Kidney (tissue), 14 donors: Measurements from ENCODE around the gene LTA4H. TPM values are rescaled to one million over a fixed set of nuclear protein-coding genes. Genes with fewer than 3 reads are reported as not detected.

Source experiments
- DNase-seq, 5 donors: peaks; one replicate each; pipeline ENCODE4 v3.0.0-alpha.2; 2013 to 2020
- FAIRE-seq: peaks from 2 replicates; lab custom pipeline; 2012; peaks lifted over from hg19 to GRCh38; lab: Jason Lieb, UNC
- H3K27ac ChIP-seq, 2 donors: one replicate each; pipeline ENCODE4 v1.7.0; 2013; ENCODE audit warnings: low read depth in 2 of 2, low read length in 2 of 2, inconsistent platforms in 1 of 2
- H3K27me3 ChIP-seq: one replicate; pipeline ENCODE4 v1.7.1; 2013; ENCODE audit warnings: low read length, inconsistent platforms; ENCODE audit not compliant: control insufficient read depth, insufficient read depth
- H3K36me3 ChIP-seq, 3 donors: one replicate each; pipeline versions ENCODE4 v1.7.0 to v1.7.1; 2013; ENCODE audit warnings: low read length in 3 of 3, control low read depth in 1 of 3, inconsistent platforms in 1 of 3; ENCODE audit not compliant: insufficient read depth in 3 of 3, control insufficient read depth in 2 of 3
- H3K4me1 ChIP-seq, 3 donors: one replicate each; pipeline versions ENCODE4 v1.7.0 to v1.7.1; 2013; ENCODE audit warnings: low read length in 3 of 3, inconsistent platforms in 1 of 3, low read depth in 1 of 3; ENCODE audit not compliant: control insufficient read depth in 2 of 3, insufficient read depth in 2 of 3
- H3K4me3 ChIP-seq, 3 donors: one replicate each; pipeline versions ENCODE4 v1.7.0 to v1.8.1; 2013; ENCODE audit warnings: low read length in 3 of 3, control low read depth in 1 of 3, inconsistent platforms in 1 of 3
- H3K9ac ChIP-seq, 3 donors: one replicate each; pipeline versions ENCODE4 v1.7.0 to v1.7.1; 2013; ENCODE audit warnings: low read length in 3 of 3, control low read depth in 1 of 3, inconsistent platforms in 1 of 3
- H3K9me3 ChIP-seq, 3 donors: one replicate each; pipeline versions ENCODE4 v1.7.0 to v1.7.1; 2013; ENCODE audit warnings: low read length in 3 of 3, control low read depth in 1 of 3, inconsistent platforms in 1 of 3; ENCODE audit not compliant: control insufficient read depth in 2 of 3, insufficient read depth in 1 of 3
- intact Hi-C: fragments of 100-400 bp; cut with DNase I; formaldehyde crosslinking; loops from one replicate; pipeline ENCODE4 v1.11.1; 2022
- polyA plus RNA-seq: library from polyadenylated mRNA; stranded (reverse); fragments of 350-450 nt; fragmentation: Illumina TruSeq; extraction: RNeasy Lipid Tissue Mini Kit (QIAGEN cat#74804); gene quantifications from one replicate; pipeline ENCODE4 v1.2.3, GENCODE V29; 2014; ENCODE audit warnings: low read depth, low replicate concordance; ENCODE audit not compliant: insufficient read depth
- total RNA-seq: library from RNA; stranded (reverse); fragmentation: NEBNext Ultra II Directional; extraction: Animal tissue kit (Norgen Biotek cat#: 25700); gene quantifications from one replicate; pipeline ENCODE4 v1.2.1, GENCODE V29; 2021
- TF ChIP-seq, protein P1 (sequence below): IDR thresholded peaks from 3 replicates; pipeline ENCODE4 v1.5.1; 2012; ENCODE audit warnings: mild to moderate bottlenecking, moderate library complexity, borderline replicate concordance; ENCODE audit not compliant: insufficient read depth; ENCODE audit errors: extremely low read depth
- donor health status: control.
- donor health status: control.
- donor health status: control.
- donor health status: control.
- donor health status: control.
- donor health status: DM: yes; HTN: yes; CAD: no.
- donor health status: Normal renal cell carcinoma (clear cell type).

LTA4H gene
- total and polyA plus RNA-seq, 2 donors from 2014 or later, result 56.5 to 57.4 TPM

DNA sequence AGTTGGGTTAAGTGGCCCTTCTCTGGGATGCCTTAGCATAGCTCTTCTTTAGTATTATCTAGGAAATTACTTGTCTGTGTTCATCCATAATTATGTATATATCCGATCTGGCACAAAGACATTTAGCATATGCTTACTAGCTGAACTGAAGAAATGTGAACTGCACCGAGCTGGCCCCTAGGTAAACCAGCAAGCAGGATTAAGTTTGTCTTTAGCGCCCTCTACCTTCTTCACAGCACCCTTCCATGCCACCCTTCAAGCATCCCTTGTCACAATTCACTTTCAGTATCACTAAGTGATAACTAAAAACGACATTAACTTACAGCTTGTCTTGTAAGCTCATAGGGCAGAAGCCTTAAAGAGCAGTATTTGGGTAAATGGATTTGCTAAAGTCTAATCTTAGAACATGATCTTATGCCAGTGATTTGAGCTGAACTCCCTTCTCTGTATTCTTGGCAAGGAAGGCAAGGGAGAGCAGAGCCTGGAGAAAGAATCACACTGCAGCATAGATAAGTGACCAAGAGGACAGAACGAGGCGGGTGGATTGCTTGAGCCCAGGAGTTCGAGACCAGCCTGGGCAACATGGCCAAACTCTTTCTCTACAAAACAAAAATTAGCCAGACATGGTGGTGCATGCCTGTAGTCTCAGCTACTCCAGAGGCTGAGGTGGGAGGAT lies 36.6 kb downstream of the LTA4H start:
- H3K9me3 ChIP-seq, result no peaks in the 10 kb centered on the region
- H3K36me3 ChIP-seq, result peaks cover 0 to 2% (median 0%) of the 10 kb centered on the region in 3 donors
- peak in 3 of 5 donors; percentile 43 to 82 (median 77) for DNase-seq
- intact Hi-C loops, result no loop called here
- H3K27ac ChIP-seq, result no peak overlapping the region
- H3K9ac ChIP-seq, result no peak overlapping the region
- no peaks in the 10 kb centered on the region for H3K4me1 ChIP-seq
- peak; percentile 83 for FAIRE-seq
- TF ChIP-seq, protein P1, sequence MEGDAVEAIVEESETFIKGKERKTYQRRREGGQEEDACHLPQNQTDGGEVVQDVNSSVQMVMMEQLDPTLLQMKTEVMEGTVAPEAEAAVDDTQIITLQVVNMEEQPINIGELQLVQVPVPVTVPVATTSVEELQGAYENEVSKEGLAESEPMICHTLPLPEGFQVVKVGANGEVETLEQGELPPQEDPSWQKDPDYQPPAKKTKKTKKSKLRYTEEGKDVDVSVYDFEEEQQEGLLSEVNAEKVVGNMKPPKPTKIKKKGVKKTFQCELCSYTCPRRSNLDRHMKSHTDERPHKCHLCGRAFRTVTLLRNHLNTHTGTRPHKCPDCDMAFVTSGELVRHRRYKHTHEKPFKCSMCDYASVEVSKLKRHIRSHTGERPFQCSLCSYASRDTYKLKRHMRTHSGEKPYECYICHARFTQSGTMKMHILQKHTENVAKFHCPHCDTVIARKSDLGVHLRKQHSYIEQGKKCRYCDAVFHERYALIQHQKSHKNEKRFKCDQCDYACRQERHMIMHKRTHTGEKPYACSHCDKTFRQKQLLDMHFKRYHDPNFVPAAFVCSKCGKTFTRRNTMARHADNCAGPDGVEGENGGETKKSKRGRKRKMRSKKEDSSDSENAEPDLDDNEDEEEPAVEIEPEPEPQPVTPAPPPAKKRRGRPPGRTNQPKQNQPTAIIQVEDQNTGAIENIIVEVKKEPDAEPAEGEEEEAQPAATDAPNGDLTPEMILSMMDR, result peak; percentile 78
- H3K4me3 ChIP-seq, result no peak overlapping the region
- no peaks in the 10 kb centered on the region for H3K27me3 ChIP-seq

DNA sequence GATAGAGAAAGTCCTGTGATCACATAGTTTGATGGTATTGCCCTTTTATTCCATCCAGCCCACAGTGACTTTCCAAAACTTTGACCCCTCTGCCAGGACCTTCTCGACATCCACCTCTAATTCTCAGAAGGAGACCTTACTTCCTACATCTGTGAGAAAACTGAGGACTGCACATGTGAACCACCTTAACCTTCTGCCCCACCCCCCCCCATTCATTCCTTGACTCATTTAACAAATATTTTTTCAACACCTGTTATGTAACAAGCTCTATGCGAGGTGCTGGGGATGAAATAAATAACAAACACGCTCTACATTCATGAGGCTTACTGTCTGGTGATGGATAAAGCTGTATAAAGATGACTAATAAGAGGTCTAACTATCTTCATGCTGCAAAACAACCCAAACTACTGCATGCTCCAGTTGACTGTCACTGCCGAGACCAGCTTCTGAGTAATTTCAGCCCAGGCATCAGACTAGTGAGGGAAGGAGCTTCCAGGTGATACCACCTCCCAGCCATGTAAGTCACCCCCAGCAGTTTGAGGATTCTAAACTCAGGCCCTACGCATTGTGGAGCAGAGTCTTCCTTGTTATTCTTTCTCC lies 37.4 kb downstream of the LTA4H start:
- Histone ChIP-seq H3K9me3 (no peaks in the 10 kb centered on the region), H3K27ac (no peak overlapping the region), H3K27me3 (no peaks in the 10 kb centered on the region), H3K36me3 (peaks cover 0 to 2% (median 0%) of the 10 kb centered on the region in 3 donors), H3K4me3 (no peak overlapping the region), H3K4me1 (no peaks in the 10 kb centered on the region), H3K9ac (no peak overlapping the region)
- DNase-seq (no peak), FAIRE-seq (no peak)
- TF ChIP-seq, protein P1, result no peak
- intact Hi-C loops, result no loop called here

DNA sequence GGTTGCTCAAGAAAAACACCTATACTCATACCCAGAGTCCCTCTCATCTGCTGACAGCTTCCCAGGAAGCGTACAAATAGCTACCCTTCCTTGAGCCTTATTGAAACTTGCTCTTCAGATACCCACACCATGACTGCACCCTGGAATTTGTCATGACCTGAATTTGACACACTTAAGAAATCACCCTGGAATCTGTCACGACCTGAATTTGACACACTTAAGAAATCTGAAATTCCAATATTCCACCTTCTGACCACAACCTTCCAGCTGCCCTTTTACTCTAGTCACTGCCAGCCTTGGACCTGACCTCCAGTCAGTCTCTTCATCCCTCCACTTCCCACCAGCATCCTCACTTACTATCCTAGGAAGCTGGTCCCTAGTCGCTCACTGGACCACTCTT lies 38.1 kb downstream of the LTA4H start:
- DNase-seq, result no peak
- H3K27me3 ChIP-seq, result no peaks in the 10 kb centered on the region
- H3K9ac ChIP-seq, result no peak overlapping the region
- no peaks in the 10 kb centered on the region for H3K4me1 ChIP-seq
- no peaks in the 10 kb centered on the region for H3K9me3 ChIP-seq
- no peak overlapping the region for H3K27ac ChIP-seq
- H3K4me3 ChIP-seq, result no peak overlapping the region
- intact Hi-C loops, result no loop called here
- no peaks in the 10 kb centered on the region for H3K36me3 ChIP-seq
- no peak for FAIRE-seq
- TF ChIP-seq, protein P1, result no peak
